DOHH2 (cell line): Measurements from ENCODE around the gene SLC25A25.

Experiments used
- CTCF ChIP-seq: fragments of 200-600 bp; sonication (generic); IDR thresholded peaks from one replicate; pipeline ENCODE4 v1.5.1; 2014; ENCODE audit warnings: antibody characterized with exemption, mild to moderate bottlenecking, low read depth, low read length; ENCODE audit not compliant: poor library complexity, severe bottlenecking
- EZH2phosphoT487 ChIP-seq: fragments of 200-600 bp; sonication (generic); IDR thresholded peaks from 2 replicates; pipeline ENCODE4 v1.6.1; 2017; ENCODE audit warnings: borderline replicate concordance, mild to moderate bottlenecking, antibody characterized with exemption, low read length, moderate library complexity, mixed read lengths

GRCh38 chr9:128149951-128150593 lies 82.0 kb downstream of the SLC25A25 start:
- TF ChIP-seq CTCF (no peak), EZH2phosphoT487 (no peak)
